KBM-7 (cell line): ENCODE data around the gene MACF1.
"Not testable (repeated sequence)": the region's sequence is repeated elsewhere in the genome, so short reads cannot be mapped to it uniquely, and the experiment has no call there.

Source experiments
- DNase-seq: peaks from one replicate; pipeline ENCODE4 v3.0.0-alpha.2; 2015
- in situ Hi-C: fragments of 300-500 bp; cut with MboI; formaldehyde crosslinking; loops from 2 replicates; pipeline ENCODE4 v1.14.3; 2020; ENCODE audit warnings: low sequenced_read_pairs, low pct_unique_long_range_greater_than_20kb, mixed read lengths

The MACF1 gene, protein sequence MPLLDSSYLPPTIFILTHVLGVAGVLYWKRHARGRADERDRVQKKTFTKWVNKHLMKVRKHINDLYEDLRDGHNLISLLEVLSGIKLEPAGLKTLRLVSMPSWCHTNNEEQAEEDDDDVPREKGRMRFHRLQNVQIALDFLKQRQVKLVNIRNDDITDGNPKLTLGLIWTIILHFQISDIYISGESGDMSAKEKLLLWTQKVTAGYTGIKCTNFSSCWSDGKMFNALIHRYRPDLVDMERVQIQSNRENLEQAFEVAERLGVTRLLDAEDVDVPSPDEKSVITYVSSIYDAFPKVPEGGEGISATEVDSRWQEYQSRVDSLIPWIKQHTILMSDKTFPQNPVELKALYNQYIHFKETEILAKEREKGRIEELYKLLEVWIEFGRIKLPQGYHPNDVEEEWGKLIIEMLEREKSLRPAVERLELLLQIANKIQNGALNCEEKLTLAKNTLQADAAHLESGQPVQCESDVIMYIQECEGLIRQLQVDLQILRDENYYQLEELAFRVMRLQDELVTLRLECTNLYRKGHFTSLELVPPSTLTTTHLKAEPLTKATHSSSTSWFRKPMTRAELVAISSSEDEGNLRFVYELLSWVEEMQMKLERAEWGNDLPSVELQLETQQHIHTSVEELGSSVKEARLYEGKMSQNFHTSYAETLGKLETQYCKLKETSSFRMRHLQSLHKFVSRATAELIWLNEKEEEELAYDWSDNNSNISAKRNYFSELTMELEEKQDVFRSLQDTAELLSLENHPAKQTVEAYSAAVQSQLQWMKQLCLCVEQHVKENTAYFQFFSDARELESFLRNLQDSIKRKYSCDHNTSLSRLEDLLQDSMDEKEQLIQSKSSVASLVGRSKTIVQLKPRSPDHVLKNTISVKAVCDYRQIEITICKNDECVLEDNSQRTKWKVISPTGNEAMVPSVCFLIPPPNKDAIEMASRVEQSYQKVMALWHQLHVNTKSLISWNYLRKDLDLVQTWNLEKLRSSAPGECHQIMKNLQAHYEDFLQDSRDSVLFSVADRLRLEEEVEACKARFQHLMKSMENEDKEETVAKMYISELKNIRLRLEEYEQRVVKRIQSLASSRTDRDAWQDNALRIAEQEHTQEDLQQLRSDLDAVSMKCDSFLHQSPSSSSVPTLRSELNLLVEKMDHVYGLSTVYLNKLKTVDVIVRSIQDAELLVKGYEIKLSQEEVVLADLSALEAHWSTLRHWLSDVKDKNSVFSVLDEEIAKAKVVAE (N-terminal part only)

GRCh38 chr1:39204441-39205081, at the start of gene MACF1:
TSS of gene MACF1 (plus strand) at chr1:39204695. CDS start at chr1:39205023, 328 bp downstream.
- in situ Hi-C loops: no loop called here
- DNase-seq: peak; percentile 93

- DNase-seq: no peak
- in situ Hi-C loops: no loop called here
These were observed 47.2 kb upstream of the MACF1 start for GRCh38 chr1:39157304-39157703.

GRCh38 chr1:39158327-39159086, 46.0 kb upstream of the MACF1 start:
- DNase-seq: no peak

GRCh38 chr1:39159224-39160036, 45.1 kb upstream of the MACF1 start:
- DNase-seq: no peak
- in situ Hi-C loops: no loop called here

More at GRCh38 chr1:39158327-39159086, 46.0 kb upstream of the MACF1 start:
- in situ Hi-C loops: no loop called here

DNA sequence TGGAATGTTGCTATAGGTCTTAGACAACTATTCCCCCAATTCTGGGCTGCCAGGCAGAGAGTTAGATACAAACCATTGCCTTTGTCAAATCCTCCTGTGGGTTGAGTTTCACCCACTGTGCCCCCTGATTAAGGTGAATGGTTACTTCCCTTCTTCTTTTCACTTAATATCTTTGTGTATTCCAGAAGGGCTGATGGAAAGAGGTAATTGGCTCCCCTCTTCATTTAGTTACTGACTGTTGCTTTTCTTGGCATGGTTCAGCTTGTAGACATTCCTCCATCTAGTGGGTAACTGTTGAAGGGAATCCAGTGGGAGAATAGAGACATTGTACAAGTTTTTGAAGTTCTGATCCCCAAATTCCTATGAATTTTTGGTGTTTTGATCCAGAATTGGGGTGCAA, 43.8 kb upstream of the MACF1 start:
- in situ Hi-C loops: no loop called here

DNA sequence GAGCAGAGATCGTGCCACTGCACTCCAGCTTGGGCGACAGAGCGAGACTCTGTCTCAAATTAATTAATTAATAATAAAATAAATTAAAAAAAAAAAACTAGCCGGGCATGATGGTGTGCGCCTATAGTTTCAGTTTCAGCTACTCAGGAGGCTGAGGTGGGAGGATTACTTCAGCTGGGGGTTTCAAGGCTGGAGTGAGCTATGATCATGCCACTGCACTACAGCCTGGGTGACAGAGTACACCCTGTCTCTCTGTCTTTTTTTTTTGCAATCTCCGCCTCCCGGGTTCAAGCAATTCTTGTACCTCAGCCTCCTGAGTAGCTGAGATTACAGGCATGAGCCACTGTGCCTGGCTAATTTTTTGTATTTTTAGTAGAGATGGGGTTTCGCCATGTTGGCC, 42.7 kb upstream of the MACF1 start:
- in situ Hi-C loops, DNase-seq: not testable (repeated sequence)

More for the DNA sequence above, 43.8 kb upstream of the MACF1 start:
- DNase-seq: no peak

DNA sequence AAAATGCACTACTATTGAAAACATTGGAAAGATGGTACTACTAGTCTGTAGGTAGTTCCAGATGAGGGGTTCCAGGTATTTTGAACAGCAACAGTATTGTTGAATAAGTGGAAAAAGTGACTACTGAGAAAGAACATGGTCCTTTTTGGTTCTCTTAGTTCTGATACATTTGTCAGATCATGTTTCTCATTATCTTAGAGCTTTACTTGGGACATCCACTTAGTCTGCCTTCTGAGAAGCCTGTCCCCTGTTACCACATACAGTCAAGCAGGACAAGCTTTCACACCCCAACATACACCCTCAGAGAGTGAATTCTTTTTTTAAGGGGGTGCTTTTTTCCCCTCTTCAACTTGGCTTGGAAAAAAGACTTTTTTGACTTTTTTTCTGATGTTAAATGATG, 41.0 kb upstream of the MACF1 start:
- no peak for DNase-seq
- in situ Hi-C loops: no loop called here

DNA sequence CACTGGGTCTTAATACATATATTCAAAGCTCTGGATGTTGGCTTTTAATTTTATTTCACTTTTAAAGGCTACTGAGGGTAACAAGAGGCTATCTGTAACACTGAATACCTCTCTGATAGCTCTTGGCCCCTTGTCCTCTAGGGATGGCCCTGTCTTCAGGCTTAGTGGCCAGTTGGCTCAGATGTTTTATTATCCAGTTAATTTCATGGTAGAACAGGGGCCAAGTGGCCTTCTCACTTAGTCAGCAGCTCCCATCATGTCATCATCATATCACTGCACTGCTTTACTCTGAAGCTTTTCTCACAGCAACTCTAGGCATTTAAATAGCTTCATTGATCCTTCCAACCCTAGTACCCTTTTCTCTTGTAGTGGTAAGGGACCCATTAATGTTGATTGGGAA, 40.2 kb upstream of the MACF1 start:
- no peak for DNase-seq
- in situ Hi-C loops: no loop called here

GRCh38 chr1:39165049-39165448, 39.4 kb upstream of the MACF1 start:
- DNase-seq: no peak

GRCh38 chr1:39165488-39165887, 39.0 kb upstream of the MACF1 start:
- in situ Hi-C loops: no loop called here
- no peak for DNase-seq

More at GRCh38 chr1:39165049-39165448, 39.4 kb upstream of the MACF1 start:
- in situ Hi-C loops: no loop called here

GRCh38 chr1:39167632-39168209, 36.8 kb upstream of the MACF1 start:
- DNase-seq: no peak
- in situ Hi-C loops: no loop called here

- DNase-seq: no peak
- in situ Hi-C loops: no loop called here
These were observed 36.0 kb upstream of the MACF1 start for GRCh38 chr1:39168301-39169080.

- in situ Hi-C loops: no loop called here
- no peak for DNase-seq
These were observed 33.5 kb upstream of the MACF1 start for GRCh38 chr1:39170731-39171667.

- in situ Hi-C loops: no loop called here
- DNase-seq: no peak
These were observed 31.1 kb upstream of the MACF1 start for GRCh38 chr1:39173119-39173994.

GRCh38 chr1:39173995-39174380, 30.5 kb upstream of the MACF1 start:
- in situ Hi-C loops: no loop called here
- no peak for DNase-seq
